NOMO-1 treated with DMSO at 0.1 percent for 48 hours (cell line): Measurements from ENCODE around the gene MCRS1.

ENCODE experiments used
- DNase-seq: peaks from one replicate; lab custom pipeline; 2025; ENCODE audit not compliant: unreplicated experiment; lab: John Stamatoyannopoulos, UW

Gene MCRS1

GRCh38 chr12:49557187-49557916 is 10.6 kb downstream of the MCRS1 start:
- DNase-seq, result no peak

DNA sequence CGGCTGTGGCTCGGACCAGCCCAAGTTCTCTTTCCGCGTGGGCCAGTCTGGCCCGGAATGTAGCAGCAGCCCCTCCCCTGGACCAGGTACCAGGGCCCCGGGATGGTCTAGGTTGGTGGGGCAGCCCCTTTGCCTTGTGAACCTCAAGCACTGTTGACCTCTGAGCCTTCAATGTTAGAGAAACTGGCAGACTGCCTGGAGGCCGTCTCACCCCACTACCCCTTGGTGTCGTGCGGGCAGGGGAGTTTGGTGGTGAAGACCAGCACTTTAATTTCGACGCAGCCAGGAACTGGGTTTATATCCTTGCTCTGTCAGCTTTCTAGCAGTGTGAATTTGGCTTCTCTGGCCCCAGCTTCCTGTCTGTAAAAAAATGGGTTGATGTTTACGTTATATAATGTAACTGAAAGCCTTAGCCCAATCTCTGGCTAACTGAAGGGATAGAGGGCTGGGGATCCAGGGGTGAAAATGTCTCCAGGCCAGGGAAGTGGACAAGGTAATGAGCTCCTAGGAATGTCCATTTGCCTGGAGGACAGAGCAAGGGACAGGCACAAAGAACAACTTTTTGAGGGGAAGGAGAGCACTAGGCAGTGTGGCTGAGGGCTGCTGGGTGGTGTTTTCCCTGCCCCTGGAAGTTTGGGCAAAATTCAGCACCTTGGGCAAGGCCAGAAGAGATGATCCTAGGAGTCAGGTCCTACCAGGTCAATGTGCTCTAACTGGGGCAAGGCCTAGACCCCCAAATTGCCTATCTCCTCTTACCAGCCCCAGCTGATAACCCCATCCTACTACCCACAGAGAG is 11.4 kb downstream of the MCRS1 start:
- DNase-seq, result no peak

- DNase-seq, result no peak
Measured at GRCh38 chr12:49555631-49556390, 12.1 kb downstream of the MCRS1 start.

DNA sequence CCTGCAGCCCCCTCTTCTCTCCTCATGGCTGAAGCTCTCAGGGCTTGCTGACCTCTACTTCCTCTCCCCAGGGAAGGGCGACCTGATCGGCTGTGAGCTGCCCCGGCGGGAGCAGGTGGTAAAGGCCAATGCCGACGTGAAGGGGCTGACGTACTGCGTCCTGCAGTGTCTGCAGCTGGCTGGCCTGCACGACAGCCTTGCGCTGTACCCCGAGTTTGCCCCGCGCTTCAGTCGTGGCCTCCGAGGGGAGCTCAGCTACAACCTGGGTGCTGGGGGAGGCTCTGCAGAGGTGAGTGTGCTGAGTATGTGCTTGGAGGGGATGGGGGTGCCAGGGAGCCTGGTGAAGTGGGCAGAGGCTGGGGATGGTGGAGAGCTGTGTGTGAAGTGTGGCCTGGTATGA is 13.7 kb downstream of the MCRS1 start:
- DNase-seq, result no peak

DNA sequence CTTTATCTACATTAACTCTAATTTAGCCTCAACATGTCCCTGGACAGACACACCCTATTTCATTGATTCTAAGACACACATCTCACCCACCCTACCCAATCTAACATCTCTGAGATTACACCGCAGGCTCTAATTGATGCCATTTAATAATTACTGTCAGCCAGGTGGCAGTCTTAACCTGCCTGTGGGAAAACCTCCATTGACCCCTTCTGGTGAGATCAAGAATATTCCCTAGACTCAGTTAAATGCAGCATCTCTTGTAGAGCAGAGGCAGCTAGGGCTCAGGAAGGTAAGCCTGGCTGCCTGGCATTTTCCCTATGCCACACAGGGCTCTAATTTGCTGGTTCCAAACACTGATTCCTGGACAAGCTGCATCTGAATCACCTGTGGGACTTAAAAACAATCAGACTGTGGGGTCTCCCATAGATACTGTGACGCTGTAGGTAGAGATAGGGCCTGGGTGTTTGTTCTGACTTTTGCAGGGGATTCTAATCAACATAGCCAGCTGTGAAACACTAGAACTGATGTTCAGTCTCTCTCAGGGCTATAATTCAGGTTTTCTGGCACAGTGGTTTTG is 14.3 kb downstream of the MCRS1 start:
- no peak for DNase-seq

GRCh38 chr12:49552899-49553298 is 15.0 kb downstream of the MCRS1 start:
- no peak for DNase-seq

- no peak for DNase-seq
Measured at GRCh38 chr12:49552425-49552824, 15.5 kb downstream of the MCRS1 start.

DNA sequence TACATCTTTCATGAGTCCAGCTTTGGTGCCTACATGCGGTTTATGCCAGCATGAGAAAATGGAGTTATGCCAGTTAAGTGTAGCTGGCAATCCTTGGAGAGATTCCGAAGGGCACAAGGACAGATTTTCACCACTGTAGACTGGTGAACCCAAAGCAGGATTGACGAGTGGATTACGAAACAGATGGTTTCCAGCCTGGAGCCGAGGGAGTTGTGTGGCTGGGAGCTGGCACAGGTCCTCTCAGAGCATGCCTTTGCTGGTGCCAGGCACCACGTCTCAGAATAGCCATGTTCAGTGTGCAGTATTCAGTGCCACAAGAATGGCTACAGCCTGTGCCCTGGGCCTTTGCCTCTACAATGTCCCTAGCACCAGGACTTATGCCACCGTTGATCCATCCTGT is 15.9 kb downstream of the MCRS1 start:
- DNase-seq, result no peak

DNA sequence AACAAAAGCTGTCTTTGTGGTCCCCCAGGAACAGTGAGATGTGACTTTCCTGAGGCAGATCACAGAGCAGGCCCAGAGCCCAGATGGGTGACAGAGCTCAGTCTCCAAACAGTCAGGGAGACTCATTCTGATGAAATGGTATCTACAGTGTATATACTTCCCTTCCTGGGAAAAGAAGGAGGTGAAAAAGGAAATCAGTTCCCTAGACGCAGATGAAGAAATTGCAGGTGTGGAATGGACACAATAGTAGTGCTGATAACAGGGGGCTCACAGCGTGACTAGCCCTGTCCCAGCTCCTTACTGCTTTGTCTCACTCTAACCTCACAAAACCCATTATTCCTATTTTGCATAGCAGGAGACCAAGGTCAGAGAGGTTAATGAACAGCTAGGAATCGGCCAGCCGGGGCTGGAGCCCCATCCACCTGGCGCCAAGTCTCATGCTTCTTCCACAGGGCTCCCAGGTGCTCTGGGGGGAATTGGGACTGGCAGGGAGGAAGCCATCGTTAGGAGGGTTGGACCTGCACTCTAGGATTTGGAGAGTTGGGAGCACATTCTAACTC is 17.2 kb downstream of the MCRS1 start:
- DNase-seq, result no peak

DNA sequence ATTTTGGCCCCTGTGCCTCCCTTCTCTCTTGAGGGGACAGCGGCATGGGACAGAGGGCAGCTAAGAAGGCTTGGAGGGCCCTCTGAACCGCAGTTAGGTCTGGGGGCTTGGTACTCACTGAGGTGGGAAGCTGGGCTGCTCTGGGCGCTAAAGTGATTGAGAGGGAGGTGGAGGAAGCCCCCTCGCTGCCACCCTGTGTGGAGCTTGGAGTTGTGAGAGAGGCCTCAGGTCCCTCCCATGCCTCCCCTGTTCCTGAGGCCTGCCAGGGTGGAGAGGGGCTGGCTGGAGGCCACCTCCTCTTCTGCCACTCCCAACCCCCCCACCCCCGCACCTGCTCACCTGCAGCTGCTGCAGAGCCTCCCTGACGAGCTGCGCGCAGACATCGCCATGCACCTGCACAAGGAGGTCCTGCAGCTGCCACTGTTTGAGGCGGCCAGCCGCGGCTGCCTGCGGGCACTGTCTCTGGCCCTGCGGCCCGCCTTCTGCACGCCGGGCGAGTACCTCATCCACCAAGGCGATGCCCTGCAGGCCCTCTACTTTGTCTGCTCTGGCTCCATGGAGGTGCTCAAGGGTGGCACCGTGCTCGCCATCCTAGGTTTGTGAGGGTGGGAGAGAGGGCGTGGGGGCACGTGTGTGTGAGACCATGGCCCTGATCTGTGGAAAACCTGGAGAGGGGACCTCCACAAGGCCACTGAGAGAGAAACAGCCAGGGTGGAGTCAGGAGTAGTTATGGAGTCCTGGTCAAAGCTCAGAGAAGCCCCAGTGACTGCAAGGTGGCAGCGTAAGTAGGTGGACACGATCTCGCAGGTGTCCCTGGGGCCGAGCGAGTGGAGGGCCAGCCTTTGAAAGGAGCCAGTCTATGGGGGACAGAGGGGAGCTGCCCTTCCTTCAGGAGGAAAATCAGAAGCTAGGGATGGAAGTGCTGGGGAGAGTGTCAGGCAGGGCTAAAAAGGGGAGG is 17.9 kb downstream of the MCRS1 start:
- no peak for DNase-seq

DNA sequence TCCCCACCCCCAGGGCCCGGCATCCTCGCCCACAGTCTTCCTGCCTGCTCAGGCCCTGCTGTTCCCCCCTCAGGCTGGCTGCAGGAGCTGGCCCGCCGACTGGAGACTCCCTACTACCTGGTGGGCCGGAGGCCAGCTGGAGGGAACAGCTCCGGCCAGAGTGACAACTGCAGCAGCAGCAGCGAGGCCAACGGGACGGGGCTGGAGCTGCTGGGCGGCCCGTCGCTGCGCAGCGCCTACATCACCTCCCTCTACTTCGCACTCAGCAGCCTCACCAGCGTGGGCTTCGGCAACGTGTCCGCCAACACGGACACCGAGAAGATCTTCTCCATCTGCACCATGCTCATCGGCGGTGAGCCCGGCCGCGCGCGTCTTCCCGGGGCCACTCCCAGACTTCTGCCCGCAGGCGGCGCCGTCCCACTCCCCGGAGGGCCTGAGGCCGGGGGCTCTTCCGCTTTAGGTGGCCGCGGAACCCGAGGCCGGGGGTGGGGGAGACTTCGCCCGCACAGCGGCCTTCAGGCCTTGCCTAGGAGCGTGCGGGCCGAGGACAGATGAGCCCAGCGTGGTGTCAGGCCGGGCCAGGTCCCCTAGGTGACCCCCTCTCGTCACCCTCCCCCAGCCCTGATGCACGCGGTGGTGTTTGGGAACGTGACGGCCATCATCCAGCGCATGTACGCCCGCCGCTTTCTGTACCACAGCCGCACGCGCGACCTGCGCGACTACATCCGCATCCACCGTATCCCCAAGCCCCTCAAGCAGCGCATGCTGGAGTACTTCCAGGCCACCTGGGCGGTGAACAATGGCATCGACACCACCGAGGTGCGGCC is 18.9 kb downstream of the MCRS1 start:
- DNase-seq, result no peak

DNA sequence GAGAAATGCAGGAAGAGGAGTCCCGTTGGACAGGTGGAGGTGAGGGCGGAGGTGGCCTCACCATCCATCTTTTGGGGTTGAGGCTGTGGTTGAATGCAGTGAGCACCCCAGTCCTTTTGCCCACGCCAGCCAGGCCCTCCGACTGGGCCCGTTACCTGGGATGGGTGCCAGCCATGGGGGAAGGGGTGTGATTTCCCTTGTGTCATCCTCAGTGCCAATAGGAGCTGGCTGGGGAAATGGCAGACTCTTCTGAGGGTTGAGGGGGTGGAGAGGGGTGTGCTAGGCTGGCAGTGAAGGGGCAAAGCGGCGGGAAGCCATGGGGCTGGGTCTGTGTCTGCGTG is 19.5 kb downstream of the MCRS1 start:
- no peak for DNase-seq

GRCh38 chr12:49547090-49547690 is 20.8 kb downstream of the MCRS1 start:
- DNase-seq, result no peak

GRCh38 chr12:49546481-49546880 is 21.5 kb downstream of the MCRS1 start:
- DNase-seq, result no peak

GRCh38 chr12:49545815-49546214 is 22.1 kb downstream of the MCRS1 start:
- no peak for DNase-seq

DNA sequence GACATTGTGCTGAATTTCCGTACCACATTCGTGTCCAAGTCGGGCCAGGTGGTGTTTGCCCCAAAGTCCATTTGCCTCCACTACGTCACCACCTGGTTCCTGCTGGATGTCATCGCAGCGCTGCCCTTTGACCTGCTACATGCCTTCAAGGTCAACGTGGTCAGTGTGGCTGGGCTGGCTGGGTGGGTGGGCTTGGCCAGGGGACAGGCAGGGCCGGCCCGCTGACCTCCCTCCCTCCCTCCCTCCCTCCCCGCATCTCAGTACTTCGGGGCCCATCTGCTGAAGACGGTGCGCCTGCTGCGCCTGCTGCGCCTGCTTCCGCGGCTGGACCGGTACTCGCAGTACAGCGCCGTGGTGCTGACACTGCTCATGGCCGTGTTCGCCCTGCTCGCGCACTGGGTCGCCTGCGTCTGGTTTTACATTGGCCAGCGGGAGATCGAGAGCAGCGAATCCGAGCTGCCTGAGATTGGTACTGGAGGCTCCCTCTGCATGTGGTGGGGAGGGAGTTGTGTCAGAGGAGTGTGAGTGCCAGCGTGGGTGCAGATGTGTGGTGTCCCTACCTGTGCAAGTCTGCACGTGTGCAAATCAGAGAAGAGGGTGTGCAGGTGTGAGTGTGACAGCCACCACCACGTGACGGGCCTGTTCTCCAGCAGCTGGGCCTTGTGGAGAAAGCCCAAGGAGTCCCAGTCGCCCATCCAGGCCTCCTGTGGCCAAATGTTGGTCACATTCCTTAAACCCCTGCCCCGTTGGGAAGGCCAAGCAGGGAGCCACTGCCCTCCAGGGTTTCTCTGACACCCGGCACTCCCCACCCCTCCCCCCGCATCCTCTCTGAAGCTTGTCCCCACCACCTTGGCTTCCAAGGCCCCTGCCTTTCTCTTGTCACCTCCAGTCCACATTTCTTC is 23.8 kb downstream of the MCRS1 start:
- DNase-seq, result no peak

GRCh38 chr12:49543221-49543913 is 24.6 kb downstream of the MCRS1 start:
- DNase-seq, result no peak
